H1 (cell line): ENCODE results near the gene GLB1L2. TPM values are rescaled to one million over a fixed set of nuclear protein-coding genes. Genes with fewer than 3 reads are reported as not detected.

Source experiments
- CTCF ChIA-PET: fragments of 300-600 bp; sonication (Branson Sonifier 250); formaldehyde crosslinking; loops from one replicate; lab custom pipeline; 2021; ENCODE audit not compliant: partially characterized antibody; lab: Charles Lee
- POLR2A ChIA-PET: fragments of 300-600 bp; sonication (Branson Sonifier 250); formaldehyde crosslinking; loops from one replicate; lab custom pipeline; 2021; ENCODE audit warnings: inconsistent platforms; ENCODE audit not compliant: partially characterized antibody; lab: Charles Lee
- DNase-seq, 2 experiments: peaks; one replicate each; pipeline versions ENCODE4 v3.0.0 to v3.0.0-alpha.2; 2010 to 2022; ENCODE audit warnings: low spot score in 2 of 2, low read depth in 1 of 2, mixed read lengths in 1 of 2
- FAIRE-seq: peaks from 2 replicates; lab custom pipeline; 2011; peaks lifted over from hg19 to GRCh38; lab: Jason Lieb, UNC
- H2AFZ ChIP-seq: 2 replicates; pipeline ENCODE4 v1.8.1; 2012; ENCODE audit warnings: low read length, inconsistent platforms
- H2AK5ac ChIP-seq: 2 replicates; pipeline ENCODE4 v1.6.1; 2013; ENCODE audit warnings: low read depth, low read length
- H2BK120ac ChIP-seq: replicated peaks from 2 replicates; pipeline ENCODE3; 2013; ENCODE audit warnings: low read depth, low read length, inconsistent platforms
- H2BK12ac ChIP-seq: 2 replicates; pipeline ENCODE4 v1.6.1; 2013; ENCODE audit warnings: low read depth, low read length
- H2BK15ac ChIP-seq: 2 replicates; pipeline ENCODE4 v1.6.1; 2013; ENCODE audit warnings: low read length
- H2BK20ac ChIP-seq: 2 replicates; pipeline ENCODE4 v1.6.1; 2013; ENCODE audit warnings: low read length
- H2BK5ac ChIP-seq: 2 replicates; pipeline ENCODE4 v1.6.1; 2013; ENCODE audit warnings: low read depth, low read length
- H3K14ac ChIP-seq: 2 replicates; pipeline ENCODE4 v1.6.1; 2013; ENCODE audit warnings: inconsistent platforms; ENCODE audit not compliant: insufficient read length
- H3K18ac ChIP-seq: 2 replicates; pipeline ENCODE4 v1.6.1; 2013; ENCODE audit warnings: low read length; ENCODE audit errors: extremely low read depth
- H3K23ac ChIP-seq: 2 replicates; pipeline ENCODE4 v1.6.1; 2013; ENCODE audit warnings: inconsistent platforms; ENCODE audit not compliant: insufficient read length
- H3K23me2 ChIP-seq: 2 replicates; pipeline ENCODE4 v1.6.1; 2013; ENCODE audit warnings: low read depth, low read length
- H3K27ac ChIP-seq: 2 replicates; pipeline ENCODE4 v1.6.1; 2011; ENCODE audit warnings: low read depth, low read length, inconsistent platforms
- H3K27me3 ChIP-seq, 4 experiments: replicated peaks in 1 of 4; 1 replicate in 1 of 4; 2 replicates in 3 of 4; pipeline versions ENCODE4 v1.6.1 to v1.8.1; 2011 to 2013; ENCODE audit warnings: low read length in 3 of 4, mild to moderate bottlenecking in 3 of 4, inconsistent platforms in 2 of 4, mixed read lengths in 2 of 4, moderate library complexity in 1 of 4; ENCODE audit not compliant: control insufficient read depth in 3 of 4, insufficient read depth in 3 of 4; ENCODE audit errors: extremely low read depth in 1 of 4
- H3K36me3 ChIP-seq, 4 experiments: 2 replicates each; pipeline versions ENCODE4 v1.6.1 to v1.8.1; 2011 to 2013; ENCODE audit warnings: mild to moderate bottlenecking in 4 of 4, low read length in 3 of 4, moderate library complexity in 2 of 4, control low read depth in 1 of 4, inconsistent platforms in 1 of 4; ENCODE audit not compliant: insufficient read depth in 4 of 4, control insufficient read depth in 2 of 4
- H3K4ac ChIP-seq: replicated peaks from 2 replicates; pipeline ENCODE3; 2013; ENCODE audit warnings: low read length, low read depth, mixed read lengths, inconsistent platforms; ENCODE audit not compliant: insufficient read length
- H3K4me1 ChIP-seq, 4 experiments: replicated peaks in 1 of 4; 1 replicate in 1 of 4; 2 replicates in 3 of 4; pipeline versions ENCODE4 v1.6.1 to v1.8.1; 2011 to 2013; ENCODE audit warnings: low read length in 3 of 4, inconsistent platforms in 2 of 4, mixed read lengths in 1 of 4; ENCODE audit not compliant: insufficient read depth in 4 of 4, control insufficient read depth in 3 of 4
- H3K4me2 ChIP-seq, 2 experiments: 2 replicates each; pipeline versions ENCODE4 v1.6.1 to v1.8.1; 2011 to 2013; ENCODE audit warnings: low read depth in 2 of 2, low read length in 2 of 2, control low read depth in 1 of 2, inconsistent platforms in 1 of 2, mild to moderate bottlenecking in 1 of 2; ENCODE audit not compliant: insufficient read depth in 1 of 2
- H3K4me3 ChIP-seq, 4 experiments: fragments of 200-600, 300-600 bp in 1 of 4; sonication (generic), shearing (Covaris generic), sonication (Bioruptor Twin) in 1 of 4; 2 replicates each; pipeline versions ENCODE4 v1.5.1 to v1.8.1; 2011 to 2016; ENCODE audit warnings: low read length in 4 of 4, low read depth in 3 of 4, control low read depth in 2 of 4, inconsistent platforms in 2 of 4, mild to moderate bottlenecking in 2 of 4, mixed read lengths in 1 of 4, moderate library complexity in 1 of 4; ENCODE audit not compliant: insufficient read depth in 2 of 4; ENCODE audit errors: extremely low read depth in 1 of 4
- H3K56ac ChIP-seq: replicated peaks from 2 replicates; pipeline ENCODE3; 2013; ENCODE audit warnings: low read depth, mild to moderate bottlenecking, mixed read lengths, low read length, inconsistent platforms; ENCODE audit not compliant: insufficient read length
- H3K79me1 ChIP-seq: 2 replicates; pipeline ENCODE4 v1.6.1; 2013; ENCODE audit warnings: low read depth, low read length, control low read depth
- H3K79me2 ChIP-seq, 2 experiments: 2 replicates each; pipeline versions ENCODE4 v1.6.1 to v1.8.1; 2012 to 2013; ENCODE audit warnings: low read length in 2 of 2, mild to moderate bottlenecking in 2 of 2, inconsistent platforms in 1 of 2; ENCODE audit not compliant: insufficient read depth in 2 of 2, control insufficient read depth in 1 of 2
- H3K9ac ChIP-seq, 4 experiments: replicated peaks in 1 of 4; 1 replicate in 1 of 4; 2 replicates in 3 of 4; pipeline versions ENCODE4 v1.6.1 to v1.8.1; 2011 to 2013; ENCODE audit warnings: low read depth in 3 of 4, low read length in 3 of 4, control low read depth in 2 of 4, mild to moderate bottlenecking in 2 of 4, moderate library complexity in 2 of 4, inconsistent platforms in 1 of 4; ENCODE audit errors: extremely low read depth in 1 of 4
- H3K9me3 ChIP-seq, 2 experiments: 2 replicates each; pipeline versions ENCODE4 v1.6.1 to v1.8.1; 2012 to 2013; ENCODE audit warnings: mild to moderate bottlenecking in 2 of 2, moderate library complexity in 2 of 2, control low read depth in 1 of 2, inconsistent platforms in 1 of 2, low read depth in 1 of 2, low read length in 1 of 2, mixed read lengths in 1 of 2; ENCODE audit not compliant: insufficient read depth in 2 of 2
- H4K20me1 ChIP-seq, 2 experiments: replicated peaks in 1 of 2; 2 replicates each; pipeline versions ENCODE3 to v1.8.1; 2011 to 2013; ENCODE audit warnings: inconsistent platforms in 2 of 2, low read length in 2 of 2, mild to moderate bottlenecking in 1 of 2; ENCODE audit not compliant: insufficient read depth in 2 of 2, control insufficient read depth in 1 of 2
- H4K5ac ChIP-seq: 2 replicates; pipeline ENCODE4 v1.6.1; 2013; ENCODE audit warnings: low read length, low read depth, mixed read lengths, inconsistent platforms; ENCODE audit not compliant: insufficient read length
- H4K8ac ChIP-seq: 2 replicates; pipeline ENCODE4 v1.8.0; 2013; ENCODE audit warnings: mild to moderate bottlenecking, moderate library complexity, low read length, inconsistent platforms; ENCODE audit not compliant: insufficient read depth; ENCODE audit errors: extremely low read depth
- H4K91ac ChIP-seq: replicated peaks from 2 replicates; pipeline ENCODE3; 2013; ENCODE audit warnings: low read length, mixed read lengths, inconsistent platforms; ENCODE audit not compliant: insufficient read length
- CTBP2 ChIP-seq: IDR thresholded peaks from 2 replicates; pipeline ENCODE4 v1.7.0; 2011; ENCODE audit warnings: borderline replicate concordance, mild to moderate bottlenecking, moderate library complexity, mixed read lengths, low read length; ENCODE audit not compliant: insufficient read depth, insufficient read length
- E2F6 ChIP-seq: IDR thresholded peaks from 2 replicates; pipeline ENCODE4 v1.6.1; 2012; ENCODE audit warnings: inconsistent platforms
- EP300 ChIP-seq, 2 experiments: IDR thresholded peaks; 1 replicate in 1 of 2; 2 replicates in 1 of 2; pipeline ENCODE4 v1.6.1; 2011 to 2012; ENCODE audit warnings: low read depth in 2 of 2, low read length in 2 of 2, mild to moderate bottlenecking in 2 of 2, borderline replicate concordance in 1 of 2, inconsistent platforms in 1 of 2, moderate library complexity in 1 of 2
- GTF2F1 ChIP-seq: IDR thresholded peaks from 2 replicates; pipeline ENCODE4 v1.6.1; 2012; ENCODE audit warnings: low read depth, low read length, improper control_type of control experiment, borderline replicate concordance
- RBBP5 ChIP-seq: IDR thresholded peaks from 2 replicates; pipeline ENCODE4 v1.7.1; 2012; ENCODE audit warnings: low read depth, mild to moderate bottlenecking, inconsistent platforms, low read length, moderate library complexity, borderline replicate concordance
- TBP ChIP-seq: IDR thresholded peaks from 2 replicates; pipeline ENCODE4 v1.6.1; 2011; ENCODE audit warnings: low read depth, low read length, improper control_type of control experiment
- WGBS, 2 experiments: shearing (Covaris generic) in 1 of 2; methylation state at CpG; one replicate each; pipeline versions ENCODE4 v1.1.6 to v1.1.7; 2013 to 2015; ENCODE audit warnings: low lambda C conversion rate in 2 of 2, mixed read lengths in 2 of 2, inconsistent platforms in 1 of 2, low coverage in 1 of 2, missing lambda C conversion rate in 1 of 2; ENCODE audit not compliant: insufficient replicate concordance in 2 of 2, insufficient coverage in 1 of 2, insufficient read length in 1 of 2; ENCODE audit errors: extremely low coverage in 1 of 2, missing lambda C conversion rate in 1 of 2; 5-methylcytosine and 5-hydroxymethylcytosine counted together
- polyA plus RNA-seq, 7 experiments: library from polyadenylated mRNA; depleted of rRNA in 3 of 7; stranded (reverse) in 5 of 7; unstranded in 2 of 7; fragments of >200 nt in 5 of 7; fragments of 200-250 nt in 2 of 7; gene quantifications; 1 replicate in 5 of 7; 2 replicates in 1 of 7; 4 replicates in 1 of 7; pipeline versions ENCODE4 v1.2.1 to v1.2.3, GENCODE V29; 2011 to 2013; ENCODE audit warnings: missing spikeins in 2 of 7, mixed read lengths in 2 of 7
- total RNA-seq: library from RNA; stranded (reverse); fragmentation: NEBNext Ultra II Directional; extraction: Animal tissue kit (Norgen Biotek cat#: 25700); gene quantifications from 2 replicates; pipeline ENCODE4 v1.2.1, GENCODE V29; 2021

Gene GLB1L2
- total and polyA plus RNA-seq, 2 of the 8 experiments (the other 6 are each of a cell fraction or from before 2014, with no cell fraction given), result 4.4 to 7.9 TPM

GRCh38 chr11:134356656-134357544, 25.1 kb downstream of the GLB1L2 start:
- Histone ChIP-seq H3K56ac (no peak overlapping the region), H3K14ac (no peak overlapping the region), H3K27me3 (peaks cover 0 to 12% (median 4%) of the 10 kb centered on the region in 4 experiments; a peak in 6 of 7 replicates), H2BK12ac (no peak overlapping the region), H3K4ac (no peak overlapping the region), H3K23me2 (no peaks in the 10 kb centered on the region), H2BK5ac (no peak overlapping the region), H4K5ac (no peak overlapping the region), H3K9ac (no peak overlapping the region), H2AK5ac (no peak overlapping the region), H2BK15ac (no peak overlapping the region), H4K20me1 (no peaks in the 10 kb centered on the region), H3K27ac (no peak overlapping the region), H2BK20ac (no peak overlapping the region), H3K36me3 (no peaks in the 10 kb centered on the region), H4K8ac (no peak overlapping the region), H2AFZ (no peak overlapping the region), H3K79me1 (no peaks in the 10 kb centered on the region), H2BK120ac (no peak overlapping the region), H3K23ac (no peak overlapping the region), H3K9me3 (no peaks in the 10 kb centered on the region; a peak in 1 of 4 replicates), H3K4me3 (no peak overlapping the region), H3K4me1 (no peaks in the 10 kb centered on the region; a peak in 1 of 7 replicates), H3K79me2 (no peaks in the 10 kb centered on the region), H3K18ac (no peak overlapping the region), H3K4me2 (no peak overlapping the region), H4K91ac (no peak overlapping the region)
- DNase-seq (no peak), FAIRE-seq (no peak)
- WGBS, 2 experiments, result 91% methylated on average over 19 of the region's 21 CpGs; no CpG with 5 or more reads in 1 of the 2 experiments
- CTCF ChIA-PET, result interaction anchor here (0.7 to 1.7 kb wide), 7 partner anchors 11 to 354 kb away, joined by 3 to 4 read pairs (median 4); no protein-coding TSS in a partner anchor
- POLR2A ChIA-PET, result no interaction called here
- TF ChIP-seq E2F6 (no peak), TBP (no peak), RBBP5 (no peak), CTBP2 (no peak), GTF2F1 (no peak), EP300 (IDR thresholded peaks at IDR 0.05; ENCODE audit: borderline replicate concordance in 1 of 2, low read depth in 2 of 2, low read length in 2 of 2) (no peak)
